ENCODE data around the gene GTF3C4. TPM values are rescaled to one million over a fixed set of nuclear protein-coding genes. Genes with fewer than 3 reads are reported as not detected.

Gene GTF3C4
- total and polyA plus RNA-seq, 10 of the 15 experiments (the other 5 are each of a cell fraction or from before 2014, with no cell fraction given) = 3.2 to 18.9 (median 8.2) TPM

DNA sequence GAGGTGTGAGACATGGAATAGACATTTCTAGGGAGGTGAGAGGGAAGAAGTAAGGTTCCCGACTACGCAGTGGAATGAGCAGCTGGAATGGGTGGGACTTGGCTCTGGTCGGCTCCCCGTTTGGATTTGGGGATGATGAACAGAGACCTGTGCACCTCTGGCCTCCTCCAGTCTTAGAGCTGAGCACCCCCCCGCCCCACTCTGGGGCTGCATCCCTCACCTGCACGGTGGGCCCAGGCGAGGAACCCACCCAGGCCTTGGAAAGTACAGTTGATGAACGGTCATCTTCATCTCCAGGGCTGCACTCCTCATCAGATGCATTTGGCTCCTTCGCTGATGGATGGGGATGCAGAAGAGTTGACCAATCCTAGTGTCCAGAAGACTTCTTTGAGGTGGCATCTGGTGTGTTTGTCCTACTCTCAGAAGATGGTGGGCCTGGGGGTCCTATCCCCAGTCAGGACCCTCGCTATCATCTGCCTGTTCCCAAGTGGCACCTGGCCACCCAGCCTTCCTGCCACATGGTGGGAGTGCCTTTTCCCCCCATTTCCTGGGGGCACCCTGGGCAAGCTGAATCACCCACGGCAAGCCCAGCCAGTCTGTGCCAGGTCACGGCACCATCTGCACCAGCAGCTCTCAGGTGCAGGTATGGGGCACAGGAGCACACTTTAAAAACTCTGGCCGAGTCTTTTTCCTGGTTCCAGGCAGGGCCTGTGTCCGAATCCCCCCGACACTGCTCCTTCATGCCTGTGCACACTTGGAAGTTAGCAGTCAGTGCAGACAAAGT lies 70.5 kb downstream of the GTF3C4 start (continued):
- TF ChIP-seq, protein P1, sequence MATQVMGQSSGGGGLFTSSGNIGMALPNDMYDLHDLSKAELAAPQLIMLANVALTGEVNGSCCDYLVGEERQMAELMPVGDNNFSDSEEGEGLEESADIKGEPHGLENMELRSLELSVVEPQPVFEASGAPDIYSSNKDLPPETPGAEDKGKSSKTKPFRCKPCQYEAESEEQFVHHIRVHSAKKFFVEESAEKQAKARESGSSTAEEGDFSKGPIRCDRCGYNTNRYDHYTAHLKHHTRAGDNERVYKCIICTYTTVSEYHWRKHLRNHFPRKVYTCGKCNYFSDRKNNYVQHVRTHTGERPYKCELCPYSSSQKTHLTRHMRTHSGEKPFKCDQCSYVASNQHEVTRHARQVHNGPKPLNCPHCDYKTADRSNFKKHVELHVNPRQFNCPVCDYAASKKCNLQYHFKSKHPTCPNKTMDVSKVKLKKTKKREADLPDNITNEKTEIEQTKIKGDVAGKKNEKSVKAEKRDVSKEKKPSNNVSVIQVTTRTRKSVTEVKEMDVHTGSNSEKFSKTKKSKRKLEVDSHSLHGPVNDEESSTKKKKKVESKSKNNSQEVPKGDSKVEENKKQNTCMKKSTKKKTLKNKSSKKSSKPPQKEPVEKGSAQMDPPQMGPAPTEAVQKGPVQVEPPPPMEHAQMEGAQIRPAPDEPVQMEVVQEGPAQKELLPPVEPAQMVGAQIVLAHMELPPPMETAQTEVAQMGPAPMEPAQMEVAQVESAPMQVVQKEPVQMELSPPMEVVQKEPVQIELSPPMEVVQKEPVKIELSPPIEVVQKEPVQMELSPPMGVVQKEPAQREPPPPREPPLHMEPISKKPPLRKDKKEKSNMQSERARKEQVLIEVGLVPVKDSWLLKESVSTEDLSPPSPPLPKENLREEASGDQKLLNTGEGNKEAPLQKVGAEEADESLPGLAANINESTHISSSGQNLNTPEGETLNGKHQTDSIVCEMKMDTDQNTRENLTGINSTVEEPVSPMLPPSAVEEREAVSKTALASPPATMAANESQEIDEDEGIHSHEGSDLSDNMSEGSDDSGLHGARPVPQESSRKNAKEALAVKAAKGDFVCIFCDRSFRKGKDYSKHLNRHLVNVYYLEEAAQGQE (IDR thresholded peaks at IDR 0.05; ENCODE audit: low read depth, low read length) = no peak
- TF ChIP-seq NFYA (IDR thresholded peaks at IDR 0.05; ENCODE audit: borderline replicate concordance, low read depth, low read length) (no peak), SMARCA5 (IDR thresholded peaks at IDR 0.05) (no peak), E4F1 (IDR thresholded peaks at IDR 0.05; ENCODE audit: borderline replicate concordance, partially characterized antibody) (no peak), ZNF207 (IDR thresholded peaks at IDR 0.05; ENCODE audit: borderline replicate concordance) (no peak), ZBTB11 (CRISPR knock-in tag; IDR thresholded peaks at IDR 0.05) (no peak), GATAD2B (conservative IDR thresholded peaks at IDR 0.05; ENCODE audit: low read depth) (no peak), DPF2 (IDR thresholded peaks at IDR 0.05) (no peak), MYB (IDR thresholded peaks at IDR 0.05; ENCODE audit: borderline replicate concordance, low read depth, low read length) (no peak)
